Choroid plexus epithelial cell (primary cell): Measurements from ENCODE around the gene VASH1.

Experiments used
- DNase-seq: peaks from one replicate; pipeline ENCODE4 v3.0.0-alpha.2; 2010; ENCODE audit warnings: low read depth
- H3K4me3 ChIP-seq: 2 replicates; pipeline ENCODE4 v1.5.1; 2011; ENCODE audit warnings: low read depth, mild to moderate bottlenecking, control low read depth, low read length, moderate library complexity
- TF ChIP-seq, protein P1 (sequence below): conservative IDR thresholded peaks from 2 replicates; pipeline ENCODE4 v1.5.1; 2011; ENCODE audit warnings: low read depth, mild to moderate bottlenecking, control low read depth, inconsistent platforms, low read length, moderate library complexity

VASH1 gene

DNA sequence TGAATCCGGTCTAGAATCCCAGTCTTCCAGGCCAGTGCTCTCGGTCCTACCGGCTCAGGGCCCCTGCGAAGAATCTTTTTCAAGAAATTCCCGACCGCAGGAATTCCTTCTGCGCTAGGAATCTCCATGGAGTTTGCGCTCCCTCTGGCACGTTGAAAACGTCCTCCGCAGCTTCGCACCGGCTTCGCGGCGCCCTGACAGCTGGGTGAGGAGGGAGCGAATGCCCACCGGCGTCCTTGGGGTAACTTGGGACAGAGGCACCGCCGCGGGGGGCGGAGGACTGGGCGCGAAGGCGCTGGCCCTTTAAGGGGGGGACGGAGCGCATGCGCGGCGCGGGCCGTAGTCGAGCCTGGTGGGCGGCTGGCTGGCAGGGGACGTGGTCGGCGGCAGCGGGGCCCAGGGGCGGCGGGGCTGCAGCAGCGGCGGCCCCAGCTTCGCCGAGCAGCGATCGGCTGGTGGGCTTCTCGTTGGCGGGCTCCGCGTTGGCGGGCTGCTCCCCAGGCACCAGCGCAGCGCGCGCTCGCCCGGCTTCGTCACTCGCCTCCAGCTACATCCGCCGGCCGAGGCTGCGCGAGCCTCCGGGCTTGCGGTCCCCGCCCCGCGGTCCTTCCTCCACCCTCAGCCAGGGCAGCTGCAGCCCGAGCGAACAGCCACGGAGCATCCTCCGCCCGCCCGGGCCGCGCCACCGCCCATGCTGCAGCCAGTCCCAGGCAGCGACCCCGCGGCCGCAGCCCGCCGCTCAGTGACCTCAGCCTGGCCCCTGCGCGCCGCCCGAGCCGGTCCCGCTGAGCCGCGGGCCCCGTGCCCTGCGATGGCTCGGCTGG lies at the start of gene VASH1:
TSS of gene VASH1 (plus strand) at position 333 of the 824 bp plus-strand sequence. CDS start 1,354 bp downstream, outside the sequence.
- DNase-seq = peak; percentile 75
- peak within 1 kb of the TSS; percentile 70 for H3K4me3 ChIP-seq
- TF ChIP-seq, protein P1, sequence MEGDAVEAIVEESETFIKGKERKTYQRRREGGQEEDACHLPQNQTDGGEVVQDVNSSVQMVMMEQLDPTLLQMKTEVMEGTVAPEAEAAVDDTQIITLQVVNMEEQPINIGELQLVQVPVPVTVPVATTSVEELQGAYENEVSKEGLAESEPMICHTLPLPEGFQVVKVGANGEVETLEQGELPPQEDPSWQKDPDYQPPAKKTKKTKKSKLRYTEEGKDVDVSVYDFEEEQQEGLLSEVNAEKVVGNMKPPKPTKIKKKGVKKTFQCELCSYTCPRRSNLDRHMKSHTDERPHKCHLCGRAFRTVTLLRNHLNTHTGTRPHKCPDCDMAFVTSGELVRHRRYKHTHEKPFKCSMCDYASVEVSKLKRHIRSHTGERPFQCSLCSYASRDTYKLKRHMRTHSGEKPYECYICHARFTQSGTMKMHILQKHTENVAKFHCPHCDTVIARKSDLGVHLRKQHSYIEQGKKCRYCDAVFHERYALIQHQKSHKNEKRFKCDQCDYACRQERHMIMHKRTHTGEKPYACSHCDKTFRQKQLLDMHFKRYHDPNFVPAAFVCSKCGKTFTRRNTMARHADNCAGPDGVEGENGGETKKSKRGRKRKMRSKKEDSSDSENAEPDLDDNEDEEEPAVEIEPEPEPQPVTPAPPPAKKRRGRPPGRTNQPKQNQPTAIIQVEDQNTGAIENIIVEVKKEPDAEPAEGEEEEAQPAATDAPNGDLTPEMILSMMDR = no peak

DNA sequence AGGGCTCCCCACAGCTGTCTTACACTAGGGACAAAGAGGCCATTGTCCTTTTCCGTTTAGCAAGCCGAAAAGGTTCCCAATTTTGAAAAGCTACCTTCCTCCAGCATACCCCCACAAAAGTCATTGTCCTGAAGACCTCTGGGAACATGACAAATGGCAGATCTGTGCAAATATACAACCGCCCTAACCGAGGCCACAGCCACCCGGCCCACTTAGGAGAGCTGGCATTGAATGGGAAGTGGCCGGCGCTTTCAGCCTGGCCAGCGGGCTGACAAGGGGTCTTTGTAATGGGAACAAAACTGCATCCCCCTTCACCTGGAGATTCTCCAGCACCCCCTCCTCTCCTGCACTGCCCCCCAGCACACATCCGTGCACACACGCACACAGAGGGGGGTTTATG lies 48.1 kb upstream of the VASH1 start:
- DNase-seq = no peak
- TF ChIP-seq, protein P1 = no peak
- H3K4me3 ChIP-seq = no peak overlapping the region

DNA sequence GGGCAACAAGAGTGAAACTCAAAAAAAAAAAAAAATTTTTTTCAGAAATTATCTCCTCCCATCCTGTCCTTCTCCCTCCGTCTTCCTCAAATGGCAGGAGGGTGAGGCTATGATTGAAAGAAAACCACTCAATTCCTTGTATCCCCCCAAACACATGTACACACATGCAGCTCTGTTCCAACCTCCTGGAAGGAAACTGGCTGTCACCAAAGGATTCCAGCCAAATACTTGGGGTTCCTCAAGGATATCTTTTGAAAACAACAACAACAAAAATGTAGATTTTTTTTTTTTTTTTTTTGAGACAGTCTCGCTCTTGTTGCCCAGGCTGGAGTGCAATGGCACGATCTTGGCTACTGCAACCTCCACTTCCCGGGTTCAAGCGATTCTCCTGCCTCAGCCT lies 46.8 kb upstream of the VASH1 start:
- DNase-seq = no peak
- TF ChIP-seq, protein P1 = no peak
- H3K4me3 ChIP-seq = no peak overlapping the region

DNA sequence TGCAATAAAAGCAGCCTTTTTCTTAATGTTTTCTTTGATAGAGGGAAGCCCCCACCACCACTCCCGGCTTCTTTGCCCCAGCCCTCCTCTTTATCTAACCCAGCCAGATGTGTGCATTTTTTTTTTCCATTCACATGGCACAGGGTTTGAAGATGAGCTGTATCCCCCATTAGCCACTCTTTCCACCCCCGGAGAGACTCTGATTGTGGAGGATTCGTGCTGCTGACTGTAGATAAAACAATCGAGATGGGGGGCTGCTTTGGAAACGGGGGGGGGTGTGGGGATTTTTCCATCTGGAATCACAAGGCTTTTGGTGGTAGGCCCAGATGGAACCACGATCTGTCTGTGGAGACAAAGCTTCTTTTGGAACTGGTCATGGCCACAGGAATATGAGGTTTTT lies 46.2 kb upstream of the VASH1 start:
- TF ChIP-seq, protein P1 = no peak
- DNase-seq = no peak
- H3K4me3 ChIP-seq = no peak overlapping the region

DNA sequence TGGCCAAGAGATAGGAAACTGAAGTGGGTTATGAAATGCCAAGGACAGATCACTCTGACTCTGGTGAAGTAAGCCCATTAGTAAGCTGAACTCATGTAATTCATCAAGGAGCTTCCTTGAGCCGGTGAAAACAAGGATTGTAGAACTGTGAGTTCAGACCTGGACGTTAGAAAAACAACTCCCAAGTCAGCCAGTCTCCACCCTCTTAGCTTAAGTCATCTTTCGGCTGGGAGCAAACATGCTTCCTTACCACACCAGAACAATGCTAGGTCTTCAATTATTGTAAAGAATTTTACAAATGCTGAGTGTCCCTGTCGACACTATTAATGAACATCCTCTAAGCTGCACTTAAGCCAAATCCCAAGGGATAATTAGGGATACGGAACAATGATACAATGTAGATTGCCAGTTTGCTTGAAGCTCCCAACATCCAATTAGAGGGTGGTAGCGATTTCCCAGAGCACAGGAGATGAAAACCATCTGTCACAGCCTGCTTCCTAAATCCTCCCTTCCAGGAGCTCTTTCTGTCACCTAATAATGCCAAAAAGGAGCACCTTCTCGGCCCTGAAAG lies 45.7 kb upstream of the VASH1 start:
- no peak overlapping the region for H3K4me3 ChIP-seq
- TF ChIP-seq, protein P1 = no peak
- DNase-seq = peak; percentile 35

DNA sequence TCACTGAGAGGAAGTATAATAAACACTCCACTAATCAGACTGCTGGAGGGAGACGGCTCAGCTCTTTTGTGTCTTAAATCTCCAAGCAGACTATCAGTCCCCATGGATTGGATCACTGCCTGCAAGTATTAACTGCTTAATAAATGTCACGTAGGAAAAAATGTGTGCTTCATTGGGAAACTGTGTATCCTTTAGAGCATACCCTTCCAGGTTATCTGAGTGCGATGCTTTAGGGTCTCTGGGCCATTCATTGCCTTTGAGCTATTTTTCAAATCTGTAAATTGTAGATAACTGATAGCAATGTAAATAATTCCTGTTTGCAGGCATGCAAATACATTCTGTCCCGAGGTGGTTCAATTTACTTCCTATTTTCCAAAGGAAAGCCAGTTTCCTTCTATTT lies 45.0 kb upstream of the VASH1 start:
- DNase-seq = no peak
- TF ChIP-seq, protein P1 = no peak
- H3K4me3 ChIP-seq = no peak overlapping the region
